ENCODE results near the gene MAP4K5. TPM values are rescaled to one million over a fixed set of nuclear protein-coding genes. Genes with fewer than 3 reads are reported as not detected.
A peak's percentile ranks its signal among the peaks of the same experiment; 100 is the strongest.

The MAP4K5 gene
- total and polyA plus RNA-seq, 2 of the 13 experiments (the other 11 are each of a cell fraction or from before 2014, with no cell fraction given): 12.7 to 23.9 TPM

DNA sequence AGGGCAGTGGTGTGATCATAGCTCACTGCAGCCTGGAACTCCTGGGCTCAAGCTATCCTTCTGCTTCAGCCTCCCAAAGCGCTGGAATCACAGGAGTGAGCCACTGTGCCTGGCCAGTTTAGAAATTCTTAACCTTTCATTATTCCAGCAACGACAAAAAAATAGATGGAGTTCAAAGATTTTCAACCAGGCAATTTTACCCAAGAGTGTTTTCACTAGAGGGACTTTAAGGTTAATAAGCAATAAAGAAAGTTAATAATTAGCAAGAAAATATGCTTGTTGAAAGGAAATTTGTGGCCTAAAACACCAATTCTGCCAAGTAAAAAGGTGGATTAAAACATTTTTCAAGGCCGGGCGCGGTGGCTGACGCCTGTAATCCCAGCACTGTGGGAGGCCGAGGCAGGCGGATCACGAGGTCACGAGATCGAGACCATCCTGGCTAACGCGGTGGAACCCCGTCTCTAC lies 150.5 kb downstream of the MAP4K5 start (continued):
- TF ChIP-seq, protein P1, sequence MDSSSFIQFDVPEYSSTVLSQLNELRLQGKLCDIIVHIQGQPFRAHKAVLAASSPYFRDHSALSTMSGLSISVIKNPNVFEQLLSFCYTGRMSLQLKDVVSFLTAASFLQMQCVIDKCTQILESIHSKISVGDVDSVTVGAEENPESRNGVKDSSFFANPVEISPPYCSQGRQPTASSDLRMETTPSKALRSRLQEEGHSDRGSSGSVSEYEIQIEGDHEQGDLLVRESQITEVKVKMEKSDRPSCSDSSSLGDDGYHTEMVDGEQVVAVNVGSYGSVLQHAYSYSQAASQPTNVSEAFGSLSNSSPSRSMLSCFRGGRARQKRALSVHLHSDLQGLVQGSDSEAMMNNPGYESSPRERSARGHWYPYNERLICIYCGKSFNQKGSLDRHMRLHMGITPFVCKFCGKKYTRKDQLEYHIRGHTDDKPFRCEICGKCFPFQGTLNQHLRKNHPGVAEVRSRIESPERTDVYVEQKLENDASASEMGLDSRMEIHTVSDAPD (CRISPR knock-in tag; IDR thresholded peaks at IDR 0.05): no peak
- TF ChIP-seq, protein P2, sequence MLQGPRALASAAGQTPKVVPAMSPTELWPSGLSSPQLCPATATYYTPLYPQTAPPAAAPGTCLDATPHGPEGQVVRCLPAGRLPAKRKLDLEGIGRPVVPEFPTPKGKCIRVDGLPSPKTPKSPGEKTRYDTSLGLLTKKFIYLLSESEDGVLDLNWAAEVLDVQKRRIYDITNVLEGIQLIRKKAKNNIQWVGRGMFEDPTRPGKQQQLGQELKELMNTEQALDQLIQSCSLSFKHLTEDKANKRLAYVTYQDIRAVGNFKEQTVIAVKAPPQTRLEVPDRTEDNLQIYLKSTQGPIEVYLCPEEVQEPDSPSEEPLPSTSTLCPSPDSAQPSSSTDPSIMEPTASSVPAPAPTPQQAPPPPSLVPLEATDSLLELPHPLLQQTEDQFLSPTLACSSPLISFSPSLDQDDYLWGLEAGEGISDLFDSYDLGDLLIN (CRISPR knock-in tag; IDR thresholded peaks at IDR 0.05; ENCODE audit: borderline replicate concordance): no peak
- TF ChIP-seq NCOA1 (CRISPR knock-in tag; IDR thresholded peaks at IDR 0.05) (no peak), CENPX (CRISPR knock-in tag; IDR thresholded peaks at IDR 0.05) (no peak), ZNF558 (CRISPR knock-in tag; IDR thresholded peaks at IDR 0.05; ENCODE audit: borderline replicate concordance) (no peak), MBD4 (IDR thresholded peaks at IDR 0.05; ENCODE audit: borderline replicate concordance, low read length) (no peak), ZBTB8A (CRISPR knock-in tag; IDR thresholded peaks at IDR 0.05; ENCODE audit: borderline replicate concordance, low read depth) (no peak), SP4 (CRISPR knock-in tag; IDR thresholded peaks at IDR 0.05) (no peak), ZSCAN31 (CRISPR knock-in tag; IDR thresholded peaks at IDR 0.05; ENCODE audit: low read depth) (no peak), SKI (IDR thresholded peaks at IDR 0.05; ENCODE audit: partially characterized antibody) (no peak), NR2F1 (CRISPR knock-in tag; IDR thresholded peaks at IDR 0.05) (no peak), PRPF4 (IDR thresholded peaks at IDR 0.05; ENCODE audit: low read depth, low read length, poor library complexity, severe bottlenecking) (no peak), TBX2 (CRISPR knock-in tag; IDR thresholded peaks at IDR 0.05; ENCODE audit: borderline replicate concordance) (peak; percentile 66; the same call in 1 of the 2 replicates), MAFF (IDR thresholded peaks at IDR 0.05; ENCODE audit: low read depth, low read length) (no peak)
- TF ChIP-seq, protein P3, sequence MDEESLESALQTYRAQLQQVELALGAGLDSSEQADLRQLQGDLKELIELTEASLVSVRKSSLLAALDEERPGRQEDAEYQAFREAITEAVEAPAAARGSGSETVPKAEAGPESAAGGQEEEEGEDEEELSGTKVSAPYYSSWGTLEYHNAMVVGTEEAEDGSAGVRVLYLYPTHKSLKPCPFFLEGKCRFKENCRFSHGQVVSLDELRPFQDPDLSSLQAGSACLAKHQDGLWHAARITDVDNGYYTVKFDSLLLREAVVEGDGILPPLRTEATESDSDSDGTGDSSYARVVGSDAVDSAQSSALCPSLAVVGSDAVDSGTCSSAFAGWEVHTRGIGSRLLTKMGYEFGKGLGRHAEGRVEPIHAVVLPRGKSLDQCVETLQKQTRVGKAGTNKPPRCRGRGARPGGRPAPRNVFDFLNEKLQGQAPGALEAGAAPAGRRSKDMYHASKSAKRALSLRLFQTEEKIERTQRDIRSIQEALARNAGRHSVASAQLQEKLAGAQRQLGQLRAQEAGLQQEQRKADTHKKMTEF (CRISPR knock-in tag; IDR thresholded peaks at IDR 0.05): peak; percentile 62; the same call in 1 of the 2 replicates
- TF ChIP-seq, protein P4, sequence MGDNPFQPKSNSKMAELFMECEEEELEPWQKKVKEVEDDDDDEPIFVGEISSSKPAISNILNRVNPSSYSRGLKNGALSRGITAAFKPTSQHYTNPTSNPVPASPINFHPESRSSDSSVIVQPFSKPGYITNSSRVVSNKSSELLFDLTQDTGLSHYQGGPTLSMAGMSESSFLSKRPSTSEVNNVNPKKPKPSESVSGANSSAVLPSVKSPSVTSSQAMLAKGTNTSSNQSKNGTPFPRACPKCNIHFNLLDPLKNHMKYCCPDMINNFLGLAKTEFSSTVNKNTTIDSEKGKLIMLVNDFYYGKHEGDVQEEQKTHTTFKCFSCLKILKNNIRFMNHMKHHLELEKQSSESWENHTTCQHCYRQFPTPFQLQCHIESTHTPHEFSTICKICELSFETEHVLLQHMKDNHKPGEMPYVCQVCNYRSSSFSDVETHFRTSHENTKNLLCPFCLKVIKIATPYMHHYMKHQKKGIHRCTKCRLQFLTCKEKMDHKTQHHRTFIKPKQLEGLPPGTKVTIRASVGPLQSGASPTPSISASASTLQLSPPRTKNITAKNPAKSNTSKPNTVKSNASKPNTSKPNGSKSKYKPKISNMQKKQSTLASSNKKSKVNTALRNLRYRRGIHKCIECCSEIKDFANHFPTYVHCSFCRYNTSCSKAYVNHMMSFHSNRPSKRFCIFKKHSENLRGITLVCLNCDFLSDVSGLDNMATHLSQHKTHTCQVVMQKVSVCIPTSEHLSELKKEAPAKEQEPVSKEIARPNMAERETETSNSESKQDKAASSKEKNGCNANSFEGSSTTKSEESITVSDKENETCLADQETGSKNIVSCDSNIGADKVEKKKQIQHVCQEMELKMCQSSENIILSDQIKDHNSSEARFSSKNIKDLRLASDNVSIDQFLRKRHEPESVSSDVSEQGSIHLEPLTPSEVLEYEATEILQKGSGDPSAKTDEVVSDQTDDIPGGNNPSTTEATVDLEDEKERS (CRISPR knock-in tag; IDR thresholded peaks at IDR 0.05): peak; percentile 42; the same call in 1 of the 2 replicates
- TF ChIP-seq, protein P5, sequence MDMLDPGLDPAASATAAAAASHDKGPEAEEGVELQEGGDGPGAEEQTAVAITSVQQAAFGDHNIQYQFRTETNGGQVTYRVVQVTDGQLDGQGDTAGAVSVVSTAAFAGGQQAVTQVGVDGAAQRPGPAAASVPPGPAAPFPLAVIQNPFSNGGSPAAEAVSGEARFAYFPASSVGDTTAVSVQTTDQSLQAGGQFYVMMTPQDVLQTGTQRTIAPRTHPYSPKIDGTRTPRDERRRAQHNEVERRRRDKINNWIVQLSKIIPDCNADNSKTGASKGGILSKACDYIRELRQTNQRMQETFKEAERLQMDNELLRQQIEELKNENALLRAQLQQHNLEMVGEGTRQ (IDR thresholded peaks at IDR 0.05; ENCODE audit: low read depth, low read length): no peak
- TF ChIP-seq, protein P5 (CRISPR knock-in tag; IDR thresholded peaks at IDR 0.05; ENCODE audit: borderline replicate concordance): no peak
